CD4-positive, alpha-beta memory T cell (primary cell): ENCODE results near the gene OR14A2. TPM values are rescaled to one million over a fixed set of nuclear protein-coding genes. Genes with fewer than 3 reads are reported as not detected.
"Not testable (repeated sequence)": the region's sequence is repeated elsewhere in the genome, so short reads cannot be mapped to it uniquely, and the experiment has no call there.

Experiments used
- CTCF ChIA-PET: fragments of 350-600 bp; sonication (Branson Sonifier 250); formaldehyde crosslinking; loops from one replicate; lab custom pipeline; 2021; ENCODE audit warnings: inconsistent platforms; ENCODE audit not compliant: partially characterized antibody; lab: Charles Lee
- POLR2A ChIA-PET: fragments of 350-600 bp; sonication (Branson Sonifier 250); formaldehyde crosslinking; loops from one replicate; lab custom pipeline; 2021; ENCODE audit not compliant: partially characterized antibody; lab: Charles Lee
- DNase-seq, 5 donors: peaks; one replicate each; pipeline versions ENCODE4 v3.0.0 to v3.0.0-alpha.2; 2020 to 2022; ENCODE audit warnings: mixed read lengths in 1 of 5
- H3K27ac ChIP-seq: one replicate; pipeline ENCODE4 v1.7.0; 2013; ENCODE audit warnings: low read depth, low read length
- H3K27me3 ChIP-seq: 2 replicates; pipeline ENCODE4 v1.7.0; 2013; ENCODE audit warnings: mild to moderate bottlenecking, low read length, moderate library complexity; ENCODE audit not compliant: insufficient read depth
- H3K36me3 ChIP-seq: 2 replicates; pipeline ENCODE4 v1.7.0; 2013; ENCODE audit warnings: mild to moderate bottlenecking, low read length, moderate library complexity; ENCODE audit not compliant: insufficient read depth
- H3K4me1 ChIP-seq: 2 replicates; pipeline ENCODE4 v1.7.0; 2013; ENCODE audit warnings: mild to moderate bottlenecking, low read length, moderate library complexity; ENCODE audit not compliant: insufficient read depth
- H3K4me3 ChIP-seq, 2 donors: one replicate each; pipeline ENCODE4 v1.7.0; 2013; ENCODE audit warnings: low read length in 2 of 2, mild to moderate bottlenecking in 1 of 2
- H3K9me3 ChIP-seq, 2 donors: one replicate each; pipeline ENCODE4 v1.7.0; 2013; ENCODE audit warnings: low read length in 2 of 2, control low read depth in 1 of 2; ENCODE audit not compliant: control insufficient read depth in 1 of 2
- H3K27ac Mint-ChIP-seq, 7 donors: one replicate each; pipeline ENCODE4 v1.8.0; 2020 to 2021; ENCODE audit warnings: mixed read lengths in 7 of 7, mild to moderate bottlenecking in 6 of 7, inconsistent platforms in 3 of 7, moderate library complexity in 3 of 7
- H3K27me3 Mint-ChIP-seq, 2 donors: one replicate each; pipeline ENCODE4 v1.8.0; 2020 to 2021; ENCODE audit warnings: mixed read lengths in 2 of 2
- H3K36me3 Mint-ChIP-seq, 2 donors: one replicate each; pipeline ENCODE4 v1.8.0; 2020 to 2021; ENCODE audit warnings: mixed read lengths in 2 of 2, inconsistent platforms in 1 of 2, mild to moderate bottlenecking in 1 of 2
- H3K4me1 Mint-ChIP-seq, 4 donors: one replicate each; pipeline ENCODE4 v1.8.0; 2020 to 2021; ENCODE audit warnings: mixed read lengths in 4 of 4, mild to moderate bottlenecking in 1 of 4
- H3K4me3 Mint-ChIP-seq, 8 donors: one replicate each; pipeline ENCODE4 v1.8.0; 2020 to 2021; ENCODE audit warnings: mixed read lengths in 8 of 8, mild to moderate bottlenecking in 7 of 8, moderate library complexity in 6 of 8, inconsistent platforms in 3 of 8
- H3K9me3 Mint-ChIP-seq, 8 donors: one replicate each; pipeline ENCODE4 v1.8.0; 2020 to 2021; ENCODE audit warnings: mixed read lengths in 8 of 8, mild to moderate bottlenecking in 5 of 8, inconsistent platforms in 3 of 8, moderate library complexity in 1 of 8
- intact Hi-C: fragments of 100-400 bp; cut with micrococcal nuclease; formaldehyde crosslinking; loops from one replicate; pipeline ENCODE4 v1.15.1; 2023
- polyA plus RNA-seq, 2 donors: library from polyadenylated mRNA; unstranded; fragments of 300-500 nt; fragmentation: Illumina TruSeq; gene quantifications; one replicate each; pipeline ENCODE4 v1.2.3, GENCODE V29; 2021
- total RNA-seq, 2 experiments: library from RNA; stranded (reverse); gene quantifications; one replicate each; pipeline ENCODE4 v1.2.3, GENCODE V29; 2021

The OR14A2 gene
- total and polyA plus RNA-seq, 4 experiments from 2014 or later = not detected

DNA sequence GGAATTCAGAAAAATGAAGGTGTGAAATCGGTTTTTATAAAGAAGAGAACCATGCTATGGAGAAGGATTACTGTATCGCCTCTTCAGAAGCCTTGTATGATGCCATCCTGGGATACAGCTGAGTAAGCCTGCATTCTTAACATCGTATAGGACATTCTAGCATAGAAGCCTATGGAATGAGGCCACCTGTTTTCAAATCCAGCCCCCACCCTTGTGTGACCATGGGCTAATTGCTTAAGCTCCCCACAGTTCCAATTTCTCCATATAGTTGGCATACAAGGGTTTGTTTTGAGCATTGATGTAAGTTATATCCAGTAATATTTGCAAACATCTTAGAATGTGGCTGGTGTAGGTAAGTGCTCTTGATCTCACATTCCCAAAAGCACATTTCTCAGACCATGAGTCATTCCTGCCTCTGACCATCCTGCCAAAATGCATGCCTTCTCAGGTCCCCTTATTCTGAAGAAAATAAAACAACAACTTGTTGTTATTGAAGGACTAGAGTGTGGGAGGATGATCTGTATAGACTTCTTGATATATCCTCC, 1.5 kb downstream of the OR14A2 start:
- POLR2A ChIA-PET = no interaction called here
- Histone ChIP-seq H3K27me3 (no peaks in the 10 kb centered on the region), H3K27ac (no peak overlapping the region), H3K4me3 (no peak overlapping the region), H3K4me1 (no peaks in the 10 kb centered on the region), H3K9me3 (no peaks in the 10 kb centered on the region), H3K36me3 (no peaks in the 10 kb centered on the region)
- Mint-ChIP-seq H3K27me3 (no peaks in the 10 kb centered on the region), H3K36me3 (no peaks in the 10 kb centered on the region), H3K4me3 (no peak overlapping the region), H3K9me3 (peaks cover 0 to 21% (median 8%) of the 10 kb centered on the region in 8 donors), H3K4me1 (no peaks in the 10 kb centered on the region), H3K27ac (no peak overlapping the region)
- intact Hi-C loops = no loop called here
- no peak for DNase-seq
- CTCF ChIA-PET = no interaction called here

DNA sequence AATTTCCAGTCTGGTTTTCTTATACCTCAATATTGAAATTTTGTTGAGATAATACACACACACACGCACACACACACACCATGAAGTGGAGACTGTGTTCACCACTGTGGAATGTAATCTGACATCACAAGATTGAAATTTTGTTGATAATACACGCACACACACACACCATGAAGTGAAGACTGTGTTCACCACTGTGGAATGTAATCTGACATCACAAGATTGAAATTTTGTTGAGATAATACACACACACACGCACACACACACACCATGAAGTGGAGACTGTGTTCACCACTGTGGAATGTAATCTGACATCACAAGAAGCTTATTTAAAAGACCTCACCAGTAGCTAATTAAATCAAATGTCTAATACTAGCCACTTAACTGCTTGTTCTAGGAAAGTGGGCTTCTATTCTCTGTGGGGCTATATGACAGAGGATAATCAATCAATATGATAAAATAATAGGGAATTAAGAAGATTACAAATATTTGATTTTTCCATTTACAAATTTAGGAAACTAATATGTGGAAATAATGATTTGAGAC, 5.7 kb downstream of the OR14A2 start:
- H3K4me1 Mint-ChIP-seq, H3K27me3 Mint-ChIP-seq, H3K9me3 ChIP-seq, H3K27ac ChIP-seq, H3K9me3 Mint-ChIP-seq, H3K27me3 ChIP-seq, H3K27ac Mint-ChIP-seq, CTCF ChIA-PET, DNase-seq, H3K4me3 ChIP-seq, H3K4me3 Mint-ChIP-seq, POLR2A ChIA-PET, H3K36me3 Mint-ChIP-seq, intact Hi-C loops, H3K4me1 ChIP-seq, H3K36me3 ChIP-seq: not testable (repeated sequence)

DNA sequence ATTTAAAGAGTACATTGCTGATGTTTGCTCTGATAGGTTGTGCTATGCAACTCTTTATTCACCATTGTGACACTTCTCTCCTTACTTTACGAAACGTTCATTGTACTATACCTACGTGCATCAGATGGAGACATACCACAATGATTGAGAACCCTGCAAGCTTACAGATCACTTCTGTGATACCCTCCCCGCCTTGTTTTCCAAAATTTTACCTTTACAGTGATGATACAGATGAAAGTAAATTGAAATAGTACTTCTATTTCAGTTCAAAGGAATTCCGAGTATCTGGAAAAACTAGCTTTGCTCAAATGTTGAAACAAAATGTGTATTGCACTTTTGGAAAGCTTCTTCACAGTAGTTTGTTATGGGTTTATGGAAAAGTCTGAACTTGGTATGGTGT, 6.2 kb downstream of the OR14A2 start:
- Histone ChIP-seq H3K36me3 (no peaks in the 10 kb centered on the region), H3K4me1 (no peaks in the 10 kb centered on the region), H3K9me3 (no peaks in the 10 kb centered on the region), H3K27me3 (no peaks in the 10 kb centered on the region), H3K27ac (no peak overlapping the region), H3K4me3 (no peak overlapping the region)
- intact Hi-C loops = no loop called here
- no peak for DNase-seq
- ChIA-PET POLR2A (no interaction called here), CTCF (no interaction called here)
- Mint-ChIP-seq H3K27ac (no peak overlapping the region), H3K4me3 (no peak overlapping the region), H3K4me1 (no peaks in the 10 kb centered on the region), H3K9me3 (peaks cover 0 to 3% (median 0%) of the 10 kb centered on the region in 8 donors), H3K27me3 (no peaks in the 10 kb centered on the region), H3K36me3 (no peaks in the 10 kb centered on the region)

DNA sequence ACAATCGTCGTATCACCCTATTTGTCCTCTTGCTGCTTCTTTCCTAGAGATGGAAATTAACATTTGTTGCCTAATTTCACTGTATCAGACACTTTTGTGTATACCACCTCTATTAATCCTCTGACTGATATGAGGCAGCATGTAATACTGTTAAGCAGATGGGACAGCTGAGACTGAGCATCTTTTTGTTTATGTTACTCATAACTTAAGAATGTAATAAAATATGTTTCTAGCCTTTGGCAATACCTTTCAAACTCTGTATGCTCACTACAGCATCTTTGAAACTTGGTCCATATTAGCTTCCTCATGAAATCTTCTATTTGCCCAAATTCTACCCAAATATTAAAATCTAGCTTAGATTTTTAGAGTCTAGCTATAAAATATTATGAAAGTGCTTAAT, 7.2 kb downstream of the OR14A2 start:
- Mint-ChIP-seq H3K4me3 (no peak overlapping the region), H3K4me1 (no peaks in the 10 kb centered on the region), H3K36me3 (no peaks in the 10 kb centered on the region), H3K27ac (no peak overlapping the region), H3K27me3 (no peaks in the 10 kb centered on the region), H3K9me3 (peaks cover 0 to 3% (median 0%) of the 10 kb centered on the region in 8 donors)
- Histone ChIP-seq H3K36me3 (no peaks in the 10 kb centered on the region), H3K27me3 (no peaks in the 10 kb centered on the region), H3K9me3 (no peaks in the 10 kb centered on the region), H3K4me1 (no peaks in the 10 kb centered on the region), H3K27ac (no peak overlapping the region), H3K4me3 (no peak overlapping the region)
- DNase-seq = no peak
- CTCF ChIA-PET = no interaction called here
- intact Hi-C loops = no loop called here
- POLR2A ChIA-PET = no interaction called here

DNA sequence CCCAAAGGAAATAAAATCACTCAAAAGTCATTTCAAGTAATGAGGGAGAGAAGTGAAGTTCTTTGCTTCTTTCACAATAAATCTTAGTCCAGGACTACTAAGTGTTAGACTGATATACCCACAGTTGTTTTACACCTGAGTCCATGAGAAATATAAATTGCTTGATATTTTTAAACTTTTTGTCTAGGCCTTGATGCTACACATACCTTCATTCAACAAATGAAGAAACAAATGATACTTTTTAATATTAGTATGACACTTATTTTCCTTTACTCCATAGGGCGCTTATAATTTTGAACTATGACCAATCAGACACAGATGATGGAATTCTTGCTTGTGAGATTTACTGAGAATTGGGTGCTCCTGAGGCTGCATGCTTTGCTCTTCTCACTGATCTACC, 9.6 kb downstream of the OR14A2 start, which contains the start of gene OR14K1:
Gene OR14K1, plus strand, starts transcription at position 301 of the 400 bp plus-strand sequence. Its CDS starts 0 bp downstream, at position 301.
- POLR2A ChIA-PET = no interaction called here
- no peak within 1 kb of the TSS for H3K27ac ChIP-seq
- CTCF ChIA-PET = no interaction called here
- intact Hi-C loops = no loop called here
- H3K4me1 ChIP-seq = no peaks in the 10 kb centered on the region
- Mint-ChIP-seq H3K9me3 (peaks cover 0 to 3% (median 0%) of the 10 kb centered on the region in 8 donors), H3K4me3 (no peak within 1 kb of the TSS), H3K27me3 (peaks cover 0 to 1% of the 10 kb centered on the region in 2 donors), H3K27ac (no peak within 1 kb of the TSS), H3K4me1 (no peaks in the 10 kb centered on the region), H3K36me3 (no peaks in the 10 kb centered on the region)
- no peak for DNase-seq
- no peaks in the 10 kb centered on the region for H3K9me3 ChIP-seq
- no peaks in the 10 kb centered on the region for H3K36me3 ChIP-seq
- no peak within 1 kb of the TSS for H3K4me3 ChIP-seq
- no peaks in the 10 kb centered on the region for H3K27me3 ChIP-seq

DNA sequence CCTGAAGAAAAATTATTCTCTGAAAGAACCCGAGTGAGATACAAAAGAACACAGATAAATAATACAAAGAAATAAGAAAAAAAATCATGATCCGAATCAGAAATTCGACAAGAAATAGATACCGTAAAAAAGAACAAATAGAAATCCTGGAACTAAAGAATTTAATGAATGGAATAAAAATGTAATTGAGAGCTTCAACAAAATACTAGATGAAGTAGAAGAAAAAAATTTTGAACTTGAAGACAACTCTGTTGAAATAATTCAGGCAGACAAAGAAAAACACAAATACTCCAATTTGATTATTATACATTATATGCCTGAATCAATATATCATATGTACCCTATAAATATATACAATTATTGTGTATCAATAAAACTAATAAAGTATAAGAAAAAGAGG, 26.7 kb downstream of the OR14A2 start:
- ChIA-PET CTCF (no interaction called here), POLR2A (no interaction called here)
- H3K4me3 Mint-ChIP-seq = no peak overlapping the region
- H3K27ac ChIP-seq = no peak overlapping the region
- H3K36me3 Mint-ChIP-seq = no peaks in the 10 kb centered on the region
- no peaks in the 10 kb centered on the region for H3K27me3 Mint-ChIP-seq
- no peak overlapping the region for H3K4me3 ChIP-seq
- no peaks in the 10 kb centered on the region for H3K27me3 ChIP-seq
- H3K27ac Mint-ChIP-seq = no peak overlapping the region
- H3K4me1 ChIP-seq = no peaks in the 10 kb centered on the region
- intact Hi-C loops = no loop called here
- no peaks in the 10 kb centered on the region for H3K4me1 Mint-ChIP-seq
- H3K36me3 ChIP-seq = no peaks in the 10 kb centered on the region
- peaks cover 3 to 28% (median 9%) of the 10 kb centered on the region in 8 donors for H3K9me3 Mint-ChIP-seq
- DNase-seq = no peak
- peaks cover 0 to 4% of the 10 kb centered on the region in 2 donors for H3K9me3 ChIP-seq

DNA sequence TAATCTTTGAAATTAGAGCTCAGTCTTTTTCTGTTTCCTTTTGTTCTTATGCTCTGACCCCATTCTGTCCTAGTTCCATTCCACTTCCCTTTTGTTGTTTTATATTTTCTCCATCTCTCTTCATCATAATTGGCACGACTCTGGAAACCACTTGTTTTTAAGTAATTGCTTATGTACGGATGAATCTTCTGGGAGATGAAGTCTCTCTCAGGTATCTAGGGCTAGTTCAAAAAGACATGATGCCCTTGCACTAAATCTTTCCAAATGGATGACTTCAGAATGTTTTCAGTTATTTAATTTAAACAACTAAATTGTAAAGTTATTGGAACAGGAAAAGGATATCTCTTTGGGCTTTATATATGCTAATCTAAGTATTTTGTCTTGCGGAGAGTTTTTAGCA, 31.4 kb downstream of the OR14A2 start, which contains the start of gene OR6F1:
Gene OR6F1, minus strand, starts transcription at position 101 of the 400 bp plus-strand sequence. CDS start 3,891 bp downstream, outside the sequence.
- CTCF ChIA-PET = no interaction called here
- DNase-seq = no peak
- peaks cover 0 to 10% (median 4%) of the 10 kb centered on the region in 8 donors for H3K9me3 Mint-ChIP-seq
- H3K27ac ChIP-seq = no peak within 1 kb of the TSS
- H3K4me3 Mint-ChIP-seq = no peak within 1 kb of the TSS
- no peaks in the 10 kb centered on the region for H3K4me1 ChIP-seq
- H3K4me1 Mint-ChIP-seq = no peaks in the 10 kb centered on the region
- no peaks in the 10 kb centered on the region for H3K36me3 ChIP-seq
- no peaks in the 10 kb centered on the region for H3K36me3 Mint-ChIP-seq
- no peaks in the 10 kb centered on the region for H3K27me3 ChIP-seq
- intact Hi-C loops = no loop called here
- H3K27me3 Mint-ChIP-seq = no peaks in the 10 kb centered on the region
- H3K4me3 ChIP-seq = no peak within 1 kb of the TSS
- H3K9me3 ChIP-seq = peaks cover 0 to 4% of the 10 kb centered on the region in 2 donors
- POLR2A ChIA-PET = no interaction called here
- peak within 1 kb of the TSS in 1 of 7 donors; percentile 68 for H3K27ac Mint-ChIP-seq
